HEK293 (cell line): ENCODE measurements around the gene SPARC.

Source experiments
- ATF2 ChIP-seq: fragments of 450-650 bp; formaldehyde crosslinking; IDR thresholded peaks from 2 replicates; pipeline ENCODE4 v1.5.1; 2016; ENCODE audit warnings: missing biosample characterization, missing genetic modification characterization, low read depth
- CTCF ChIP-seq: fragments of 450-650 bp; formaldehyde crosslinking; IDR thresholded peaks from 2 replicates; pipeline ENCODE4 v1.5.1; 2016; ENCODE audit warnings: missing biosample characterization, missing genetic modification characterization
- KLF16 ChIP-seq: fragments of 450-650 bp; formaldehyde crosslinking; IDR thresholded peaks from 2 replicates; pipeline ENCODE4 v1.5.1; 2017; ENCODE audit warnings: missing biosample characterization, missing genetic modification characterization
- ZNF155 ChIP-seq: fragments of 450-650 bp; formaldehyde crosslinking; IDR thresholded peaks from 2 replicates; pipeline ENCODE4 v1.5.1; 2016; ENCODE audit warnings: missing biosample characterization, missing genetic modification characterization
- ZNF2 ChIP-seq: fragments of 450-650 bp; formaldehyde crosslinking; IDR thresholded peaks from 2 replicates; pipeline ENCODE4 v1.5.1; 2016; ENCODE audit warnings: missing biosample characterization, missing genetic modification characterization
- ZNF280D ChIP-seq: fragments of 450-650 bp; formaldehyde crosslinking; IDR thresholded peaks from 2 replicates; pipeline ENCODE4 v1.5.1; 2016; ENCODE audit warnings: missing biosample characterization, missing genetic modification characterization
- ZNF335 ChIP-seq: fragments of 450-650 bp; formaldehyde crosslinking; conservative IDR thresholded peaks from 2 replicates; pipeline ENCODE4 v1.5.1; 2016; ENCODE audit warnings: missing biosample characterization, missing genetic modification characterization

- no peak for TF ChIP-seq KLF16
- TF ChIP-seq CTCF = no peak
- TF ChIP-seq ZNF155 (tag by site-specific recombination) = no peak
- TF ChIP-seq ZNF280D (tag by site-specific recombination) = no peak
- TF ChIP-seq ZNF2 (tag by site-specific recombination) = no peak
- TF ChIP-seq ZNF335 = no peak
- no peak for TF ChIP-seq ATF2 (tag by site-specific recombination)
These were observed 11.0 kb downstream of the SPARC start for GRCh38 chr5:151675611-151676313.
